ENCODE results near the gene MX2. TPM values are rescaled to one million over a fixed set of nuclear protein-coding genes. Genes with fewer than 3 reads are reported as not detected.

The MX2 gene
- total RNA-seq, 1 experiment from 2014 or later = 56.7 TPM

DNA sequence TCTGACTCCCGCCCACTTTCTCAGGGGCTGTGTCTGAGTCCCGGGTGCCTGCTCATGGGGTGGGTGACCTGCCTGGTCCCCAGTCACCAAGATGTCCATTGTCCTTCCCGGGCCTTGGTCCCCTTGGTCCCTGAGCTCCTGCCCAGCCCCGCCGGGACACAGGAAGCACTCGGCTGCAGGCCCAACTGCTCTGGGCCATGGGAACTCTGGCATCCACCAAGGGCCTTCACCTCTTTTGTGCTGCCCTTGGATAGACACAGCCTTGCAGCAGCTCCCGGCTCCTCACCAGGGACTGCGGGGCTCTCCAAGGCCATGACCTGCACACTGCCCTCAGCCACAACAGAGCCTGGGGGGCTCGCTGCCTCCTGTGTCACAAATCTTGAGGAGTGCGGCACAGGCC lies 42.1 kb downstream of the MX2 start:
- TF ChIP-seq, protein P1, sequence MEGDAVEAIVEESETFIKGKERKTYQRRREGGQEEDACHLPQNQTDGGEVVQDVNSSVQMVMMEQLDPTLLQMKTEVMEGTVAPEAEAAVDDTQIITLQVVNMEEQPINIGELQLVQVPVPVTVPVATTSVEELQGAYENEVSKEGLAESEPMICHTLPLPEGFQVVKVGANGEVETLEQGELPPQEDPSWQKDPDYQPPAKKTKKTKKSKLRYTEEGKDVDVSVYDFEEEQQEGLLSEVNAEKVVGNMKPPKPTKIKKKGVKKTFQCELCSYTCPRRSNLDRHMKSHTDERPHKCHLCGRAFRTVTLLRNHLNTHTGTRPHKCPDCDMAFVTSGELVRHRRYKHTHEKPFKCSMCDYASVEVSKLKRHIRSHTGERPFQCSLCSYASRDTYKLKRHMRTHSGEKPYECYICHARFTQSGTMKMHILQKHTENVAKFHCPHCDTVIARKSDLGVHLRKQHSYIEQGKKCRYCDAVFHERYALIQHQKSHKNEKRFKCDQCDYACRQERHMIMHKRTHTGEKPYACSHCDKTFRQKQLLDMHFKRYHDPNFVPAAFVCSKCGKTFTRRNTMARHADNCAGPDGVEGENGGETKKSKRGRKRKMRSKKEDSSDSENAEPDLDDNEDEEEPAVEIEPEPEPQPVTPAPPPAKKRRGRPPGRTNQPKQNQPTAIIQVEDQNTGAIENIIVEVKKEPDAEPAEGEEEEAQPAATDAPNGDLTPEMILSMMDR (IDR thresholded peaks at IDR 0.05) = no peak
- TF ChIP-seq TCF7L2 (IDR thresholded peaks at IDR 0.05; ENCODE audit: low read depth, low read length) (no peak), POLR2AphosphoS5 (IDR thresholded peaks at IDR 0.05; ENCODE audit: low read depth, low read length) (no peak), SIN3A (IDR thresholded peaks at IDR 0.05; ENCODE audit: borderline replicate concordance, insufficient read depth, low read depth, low read length) (no peak)
- TF ChIP-seq, protein P2, sequence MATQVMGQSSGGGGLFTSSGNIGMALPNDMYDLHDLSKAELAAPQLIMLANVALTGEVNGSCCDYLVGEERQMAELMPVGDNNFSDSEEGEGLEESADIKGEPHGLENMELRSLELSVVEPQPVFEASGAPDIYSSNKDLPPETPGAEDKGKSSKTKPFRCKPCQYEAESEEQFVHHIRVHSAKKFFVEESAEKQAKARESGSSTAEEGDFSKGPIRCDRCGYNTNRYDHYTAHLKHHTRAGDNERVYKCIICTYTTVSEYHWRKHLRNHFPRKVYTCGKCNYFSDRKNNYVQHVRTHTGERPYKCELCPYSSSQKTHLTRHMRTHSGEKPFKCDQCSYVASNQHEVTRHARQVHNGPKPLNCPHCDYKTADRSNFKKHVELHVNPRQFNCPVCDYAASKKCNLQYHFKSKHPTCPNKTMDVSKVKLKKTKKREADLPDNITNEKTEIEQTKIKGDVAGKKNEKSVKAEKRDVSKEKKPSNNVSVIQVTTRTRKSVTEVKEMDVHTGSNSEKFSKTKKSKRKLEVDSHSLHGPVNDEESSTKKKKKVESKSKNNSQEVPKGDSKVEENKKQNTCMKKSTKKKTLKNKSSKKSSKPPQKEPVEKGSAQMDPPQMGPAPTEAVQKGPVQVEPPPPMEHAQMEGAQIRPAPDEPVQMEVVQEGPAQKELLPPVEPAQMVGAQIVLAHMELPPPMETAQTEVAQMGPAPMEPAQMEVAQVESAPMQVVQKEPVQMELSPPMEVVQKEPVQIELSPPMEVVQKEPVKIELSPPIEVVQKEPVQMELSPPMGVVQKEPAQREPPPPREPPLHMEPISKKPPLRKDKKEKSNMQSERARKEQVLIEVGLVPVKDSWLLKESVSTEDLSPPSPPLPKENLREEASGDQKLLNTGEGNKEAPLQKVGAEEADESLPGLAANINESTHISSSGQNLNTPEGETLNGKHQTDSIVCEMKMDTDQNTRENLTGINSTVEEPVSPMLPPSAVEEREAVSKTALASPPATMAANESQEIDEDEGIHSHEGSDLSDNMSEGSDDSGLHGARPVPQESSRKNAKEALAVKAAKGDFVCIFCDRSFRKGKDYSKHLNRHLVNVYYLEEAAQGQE (IDR thresholded peaks at IDR 0.05; ENCODE audit: insufficient read depth in 1 of 2, low read depth in 2 of 2, low read length in 1 of 2) = no peak
- H3K4me1 ChIP-seq (ENCODE audit: control insufficient read depth, insufficient read depth, low read length) = no peaks in the 10 kb centered on the region
- H3K27me3 ChIP-seq (ENCODE audit: control insufficient read depth, insufficient read depth, low read length) = no peaks in the 10 kb centered on the region
- in situ Hi-C loops (cut with HindIII; ENCODE audit: low pct_unique_long_range_greater_than_20kb, low sequenced_read_pairs) = no loop called here
- no peak for ATAC-seq
- intact Hi-C loops (cut with micrococcal nuclease; ENCODE audit: unreplicated experiment) = no loop called here
- no peak overlapping the region for H3K4me3 ChIP-seq (ENCODE audit: low read depth in 2 of 2, low read length in 2 of 2)
- POLR2A ChIA-PET = no interaction called here
- CTCF ChIA-PET = no interaction called here
- no peaks in the 10 kb centered on the region for H3K9me3 ChIP-seq (ENCODE audit: control insufficient read depth, insufficient read depth, low read depth, low read length)
- DNase-seq (ENCODE audit: low read depth, low spot score) = no peak
- H3K36me3 ChIP-seq (ENCODE audit: control insufficient read depth, insufficient read depth, low read length) = no peaks in the 10 kb centered on the region; the same call in none of the 2 replicates
- no peak overlapping the region for H3K27ac ChIP-seq (ENCODE audit: low read length)
- no TSS peak for BruUV-seq (replicated peaks)

DNA sequence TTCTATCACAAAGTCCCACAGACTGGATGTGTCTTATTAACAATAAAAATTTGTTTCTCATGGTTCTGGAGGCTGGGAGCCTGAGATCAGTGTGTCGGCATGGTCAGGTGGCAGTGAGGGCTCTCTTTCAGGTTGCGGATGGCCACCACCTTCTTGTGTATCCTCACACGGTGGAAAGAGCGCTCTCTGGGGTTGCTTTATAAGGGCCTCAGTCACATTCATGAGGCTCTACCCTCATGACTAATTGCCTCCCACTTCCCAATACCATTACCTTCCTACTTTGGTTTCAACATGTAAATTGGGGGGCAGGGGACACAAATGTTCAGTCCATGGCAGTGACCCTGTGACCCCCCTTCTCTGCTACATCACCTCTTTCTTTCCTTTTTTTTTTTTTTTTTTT lies 43.5 kb downstream of the MX2 start:
- ATAC-seq (no peak), DNase-seq (ENCODE audit: low read depth, low spot score) (no peak)
- Histone ChIP-seq H3K27me3 (ENCODE audit: control insufficient read depth, insufficient read depth, low read length) (no peaks in the 10 kb centered on the region), H3K4me1 (ENCODE audit: control insufficient read depth, insufficient read depth, low read length) (no peaks in the 10 kb centered on the region), H3K27ac (ENCODE audit: low read length) (no peak overlapping the region), H3K36me3 (ENCODE audit: control insufficient read depth, insufficient read depth, low read length) (no peaks in the 10 kb centered on the region; the same call in none of the 2 replicates), H3K4me3 (ENCODE audit: low read depth in 2 of 2, low read length in 2 of 2) (no peak overlapping the region), H3K9me3 (ENCODE audit: control insufficient read depth, insufficient read depth, low read depth, low read length) (no peaks in the 10 kb centered on the region)
- CTCF ChIA-PET = no interaction called here
- POLR2A ChIA-PET = no interaction called here
- TF ChIP-seq TCF7L2 (IDR thresholded peaks at IDR 0.05; ENCODE audit: low read depth, low read length) = no peak
- intact Hi-C loops (cut with micrococcal nuclease; ENCODE audit: unreplicated experiment) = no loop called here
- in situ Hi-C loops (cut with HindIII; ENCODE audit: low pct_unique_long_range_greater_than_20kb, low sequenced_read_pairs) = no loop called here
- BruUV-seq (replicated peaks) = no TSS peak

DNA sequence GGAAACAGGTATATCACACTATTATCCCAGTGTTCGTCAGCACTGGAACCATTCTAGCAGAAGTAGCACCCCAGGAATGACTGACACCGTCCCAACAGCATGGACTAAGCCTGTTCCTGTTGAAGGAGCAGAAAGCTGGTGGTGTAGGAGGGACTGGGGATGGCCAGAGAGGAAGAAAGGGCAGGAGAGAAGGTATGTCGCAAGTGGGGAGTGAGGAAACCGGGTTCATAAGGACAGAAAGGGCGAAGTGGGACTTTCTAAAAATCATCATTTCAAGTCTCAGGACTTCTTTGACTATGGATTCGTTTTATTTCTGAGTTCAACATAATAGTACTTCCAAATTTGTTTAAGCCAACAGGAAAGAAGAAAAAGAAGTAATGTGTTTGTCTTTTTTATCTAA lies 44.5 kb downstream of the MX2 start:
- Histone ChIP-seq H3K27ac (ENCODE audit: low read length) (no peak overlapping the region), H3K4me1 (ENCODE audit: control insufficient read depth, insufficient read depth, low read length) (no peaks in the 10 kb centered on the region), H3K9me3 (ENCODE audit: control insufficient read depth, insufficient read depth, low read depth, low read length) (no peaks in the 10 kb centered on the region), H3K27me3 (ENCODE audit: control insufficient read depth, insufficient read depth, low read length) (no peaks in the 10 kb centered on the region), H3K4me3 (ENCODE audit: low read depth in 2 of 2, low read length in 2 of 2) (no peak overlapping the region), H3K36me3 (ENCODE audit: control insufficient read depth, insufficient read depth, low read length) (no peaks in the 10 kb centered on the region; the same call in none of the 2 replicates)
- no peak for DNase-seq (ENCODE audit: low read depth, low spot score)
- intact Hi-C loops (cut with micrococcal nuclease; ENCODE audit: unreplicated experiment) (no loop called here), in situ Hi-C loops (cut with HindIII; ENCODE audit: low pct_unique_long_range_greater_than_20kb, low sequenced_read_pairs) (no loop called here)
- no peak for TF ChIP-seq SIN3A (IDR thresholded peaks at IDR 0.05; ENCODE audit: borderline replicate concordance, insufficient read depth, low read depth, low read length)
- no peak for TF ChIP-seq TCF7L2 (IDR thresholded peaks at IDR 0.05; ENCODE audit: low read depth, low read length)
- TF ChIP-seq POLR2AphosphoS5 (IDR thresholded peaks at IDR 0.05; ENCODE audit: low read depth, low read length) = no peak
- TF ChIP-seq, protein P2 (IDR thresholded peaks at IDR 0.05; ENCODE audit: insufficient read depth in 1 of 2, low read depth in 2 of 2, low read length in 1 of 2) = no peak
- TF ChIP-seq, protein P1 (IDR thresholded peaks at IDR 0.05) = no peak
- ATAC-seq = no peak
- ChIA-PET CTCF (no interaction called here), POLR2A (no interaction called here)
- no TSS peak for BruUV-seq (replicated peaks)
